NCI-H1436 (cell line): ENCODE data around the gene KATNAL1.
"Not testable (repeated sequence)": the region's sequence is repeated elsewhere in the genome, so short reads cannot be mapped to it uniquely, and the experiment has no call there.

Source experiments
- DNase-seq: peaks from one replicate; lab custom pipeline; 2025; lab: John Stamatoyannopoulos, UW

Gene KATNAL1

GRCh38 chr13:30211745-30212144, 95.6 kb downstream of the KATNAL1 start:
- no peak for DNase-seq

GRCh38 chr13:30204564-30204963, 102.8 kb downstream of the KATNAL1 start:
- no peak for DNase-seq

GRCh38 chr13:30196025-30196424, 111.3 kb downstream of the KATNAL1 start:
- no peak for DNase-seq

- no peak for DNase-seq
Measured at GRCh38 chr13:30194906-30195305, 112.4 kb downstream of the KATNAL1 start.

GRCh38 chr13:30193279-30194234, 113.8 kb downstream of the KATNAL1 start:
- DNase-seq = no peak

- no peak for DNase-seq
Measured at GRCh38 chr13:30192320-30193093, 114.8 kb downstream of the KATNAL1 start.

- DNase-seq = no peak
Measured at GRCh38 chr13:30191491-30192100, 115.8 kb downstream of the KATNAL1 start.

- DNase-seq = peak; percentile 51
Measured at GRCh38 chr13:30186634-30187415, 120.5 kb downstream of the KATNAL1 start.

GRCh38 chr13:30181888-30182651, 125.3 kb downstream of the KATNAL1 start:
- no peak for DNase-seq

- no peak for DNase-seq
Measured at GRCh38 chr13:30179597-30180276, 127.6 kb downstream of the KATNAL1 start.

GRCh38 chr13:30178976-30179375, 128.4 kb downstream of the KATNAL1 start:
- no peak for DNase-seq

- no peak for DNase-seq
Measured at GRCh38 chr13:30175166-30175565, 132.2 kb downstream of the KATNAL1 start.

- not testable (repeated sequence) for DNase-seq
Measured at GRCh38 chr13:30174250-30174649, 133.1 kb downstream of the KATNAL1 start.

GRCh38 chr13:30173303-30173610, 134.1 kb downstream of the KATNAL1 start:
- DNase-seq = no peak

GRCh38 chr13:30172593-30173302, 134.6 kb downstream of the KATNAL1 start:
- DNase-seq = no peak

GRCh38 chr13:30170569-30170968, 136.8 kb downstream of the KATNAL1 start:
- DNase-seq = no peak

- no peak for DNase-seq
Measured at GRCh38 chr13:30169442-30169841, 137.9 kb downstream of the KATNAL1 start.

GRCh38 chr13:30165796-30166195, 141.6 kb downstream of the KATNAL1 start:
- no peak for DNase-seq

- no peak for DNase-seq
Measured at GRCh38 chr13:30165071-30165470, 142.3 kb downstream of the KATNAL1 start.

GRCh38 chr13:30164146-30164545, 143.2 kb downstream of the KATNAL1 start:
- DNase-seq = no peak
